ENCODE data around the gene PRICKLE1. TPM values are rescaled to one million over a fixed set of nuclear protein-coding genes. Genes with fewer than 3 reads are reported as not detected.

The PRICKLE1 gene
- total and polyA plus RNA-seq, 4 donors, result 0.50 to 34.9 (median 14.8) TPM

GRCh38 chr12:42440608-42441007, 148.9 kb downstream of the PRICKLE1 start:
- DNase-seq, result peak in 1 of 2 donors; percentile 53
- ATAC-seq (ENCODE audit: low FRiP score), result no peak
- H3K4me1 ChIP-seq (ENCODE audit: control insufficient read depth in 1 of 2, insufficient read depth in 2 of 2, low read length in 2 of 2), result no peaks in the 10 kb centered on the region
- peaks cover 0 to 1% of the 10 kb centered on the region in 2 donors for H3K36me3 ChIP-seq (ENCODE audit: control insufficient read depth in 1 of 2, insufficient read depth in 2 of 2, low read length in 1 of 2)
- no peaks in the 10 kb centered on the region for H3K9me3 ChIP-seq (ENCODE audit: control insufficient read depth, low read length)
- intact Hi-C loops (cut with DNase I), result no loop called here
- H3K27ac ChIP-seq (ENCODE audit: low read depth in 1 of 2, low read length in 2 of 2), result no peak overlapping the region
- H3K4me3 ChIP-seq (ENCODE audit: low read length in 2 of 2), result no peak overlapping the region
- WGBS, 2 donors, result 93 to 98% methylated on average over 11 of the region's 11 CpGs
- H3K27me3 ChIP-seq (ENCODE audit: control insufficient read depth in 1 of 2, insufficient read depth in 2 of 2, low read length in 1 of 2), result no peaks in the 10 kb centered on the region

GRCh38 chr12:42432517-42433140, 156.9 kb downstream of the PRICKLE1 start:
- no peak overlapping the region for H3K4me3 ChIP-seq (ENCODE audit: low read length in 2 of 2)
- no peaks in the 10 kb centered on the region for H3K27me3 ChIP-seq (ENCODE audit: control insufficient read depth in 1 of 2, insufficient read depth in 2 of 2, low read length in 1 of 2)
- ATAC-seq (ENCODE audit: low FRiP score) (no peak), DNase-seq (no peak)
- H3K27ac ChIP-seq (ENCODE audit: low read depth in 1 of 2, low read length in 2 of 2), result no peak overlapping the region
- H3K9me3 ChIP-seq (ENCODE audit: control insufficient read depth, low read length), result no peaks in the 10 kb centered on the region
- 91 to 92% methylated on average over 5 of the region's 5 CpGs for WGBS, 2 donors
- H3K4me1 ChIP-seq (ENCODE audit: control insufficient read depth in 1 of 2, insufficient read depth in 2 of 2, low read length in 2 of 2), result no peaks in the 10 kb centered on the region
- peaks cover 0 to 6% of the 10 kb centered on the region in 2 donors for H3K36me3 ChIP-seq (ENCODE audit: control insufficient read depth in 1 of 2, insufficient read depth in 2 of 2, low read length in 1 of 2)
- intact Hi-C loops (cut with DNase I), result no loop called here

GRCh38 chr12:42428850-42429249, 160.7 kb downstream of the PRICKLE1 start:
- Histone ChIP-seq H3K27me3 (ENCODE audit: control insufficient read depth in 1 of 2, insufficient read depth in 2 of 2, low read length in 1 of 2) (no peaks in the 10 kb centered on the region), H3K36me3 (ENCODE audit: control insufficient read depth in 1 of 2, insufficient read depth in 2 of 2, low read length in 1 of 2) (peaks cover 0 to 6% of the 10 kb centered on the region in 2 donors), H3K4me1 (ENCODE audit: control insufficient read depth in 1 of 2, insufficient read depth in 2 of 2, low read length in 2 of 2) (peaks cover 2 to 7% of the 10 kb centered on the region in 2 donors), H3K27ac (ENCODE audit: low read depth in 1 of 2, low read length in 2 of 2) (no peak overlapping the region), H3K9me3 (ENCODE audit: control insufficient read depth, low read length) (no peaks in the 10 kb centered on the region), H3K4me3 (ENCODE audit: low read length in 2 of 2) (no peak overlapping the region)
- ATAC-seq (ENCODE audit: low FRiP score) (no peak), DNase-seq (no peak)
- 64 to 99% methylated on average over 2 of the region's 2 CpGs for WGBS, 2 donors
- intact Hi-C loops (cut with DNase I), result no loop called here

GRCh38 chr12:42426746-42427145, 162.8 kb downstream of the PRICKLE1 start:
- ATAC-seq (ENCODE audit: low FRiP score) (no peak), DNase-seq (no peak)
- Histone ChIP-seq H3K4me1 (ENCODE audit: control insufficient read depth in 1 of 2, insufficient read depth in 2 of 2, low read length in 2 of 2) (peaks cover 2 to 7% of the 10 kb centered on the region in 2 donors), H3K27ac (ENCODE audit: low read depth in 1 of 2, low read length in 2 of 2) (no peak overlapping the region), H3K4me3 (ENCODE audit: low read length in 2 of 2) (no peak overlapping the region), H3K9me3 (ENCODE audit: control insufficient read depth, low read length) (no peaks in the 10 kb centered on the region), H3K27me3 (ENCODE audit: control insufficient read depth in 1 of 2, insufficient read depth in 2 of 2, low read length in 1 of 2) (no peaks in the 10 kb centered on the region), H3K36me3 (ENCODE audit: control insufficient read depth in 1 of 2, insufficient read depth in 2 of 2, low read length in 1 of 2) (no peaks in the 10 kb centered on the region)
- 95% methylated on average over 6 of the region's 6 CpGs for WGBS, 2 donors
- intact Hi-C loops (cut with DNase I), result no loop called here

GRCh38 chr12:42422785-42423184, 166.8 kb downstream of the PRICKLE1 start:
- WGBS, 2 donors, result 19 to 20% methylated on average over 1 of the region's 1 CpG
- Histone ChIP-seq H3K9me3 (ENCODE audit: control insufficient read depth, low read length) (no peaks in the 10 kb centered on the region), H3K36me3 (ENCODE audit: control insufficient read depth in 1 of 2, insufficient read depth in 2 of 2, low read length in 1 of 2) (no peaks in the 10 kb centered on the region), H3K4me1 (ENCODE audit: control insufficient read depth in 1 of 2, insufficient read depth in 2 of 2, low read length in 2 of 2) (peaks cover 2 to 7% of the 10 kb centered on the region in 2 donors), H3K27ac (ENCODE audit: low read depth in 1 of 2, low read length in 2 of 2) (peak overlapping the region in 1 of 2 donors; percentile 14), H3K4me3 (ENCODE audit: low read length in 2 of 2) (no peak overlapping the region), H3K27me3 (ENCODE audit: control insufficient read depth in 1 of 2, insufficient read depth in 2 of 2, low read length in 1 of 2) (no peaks in the 10 kb centered on the region)
- no peak for DNase-seq
- no peak for ATAC-seq (ENCODE audit: low FRiP score)
- intact Hi-C loops (cut with DNase I), result no loop called here

GRCh38 chr12:42421844-42422779, 167.4 kb downstream of the PRICKLE1 start:
- Histone ChIP-seq H3K27ac (ENCODE audit: low read depth in 1 of 2, low read length in 2 of 2) (peak overlapping the region in 1 of 2 donors; percentile 76), H3K4me1 (ENCODE audit: control insufficient read depth in 1 of 2, insufficient read depth in 2 of 2, low read length in 2 of 2) (peaks cover 2 to 7% of the 10 kb centered on the region in 2 donors), H3K9me3 (ENCODE audit: control insufficient read depth, low read length) (no peaks in the 10 kb centered on the region), H3K36me3 (ENCODE audit: control insufficient read depth in 1 of 2, insufficient read depth in 2 of 2, low read length in 1 of 2) (no peaks in the 10 kb centered on the region), H3K27me3 (ENCODE audit: control insufficient read depth in 1 of 2, insufficient read depth in 2 of 2, low read length in 1 of 2) (no peaks in the 10 kb centered on the region), H3K4me3 (ENCODE audit: low read length in 2 of 2) (no peak overlapping the region)
- peak; percentile 88 for ATAC-seq (ENCODE audit: low FRiP score)
- WGBS, 2 donors, result 1 to 9% methylated on average over 3 of the region's 3 CpGs
- DNase-seq, result no peak
- intact Hi-C loops (cut with DNase I), result no loop called here

GRCh38 chr12:42420395-42420794, 169.2 kb downstream of the PRICKLE1 start:
- H3K27ac ChIP-seq (ENCODE audit: low read depth in 1 of 2, low read length in 2 of 2), result no peak overlapping the region
- H3K9me3 ChIP-seq (ENCODE audit: control insufficient read depth, low read length), result no peaks in the 10 kb centered on the region
- no peak overlapping the region for H3K4me3 ChIP-seq (ENCODE audit: low read length in 2 of 2)
- peaks cover 0 to 7% of the 10 kb centered on the region in 2 donors for H3K4me1 ChIP-seq (ENCODE audit: control insufficient read depth in 1 of 2, insufficient read depth in 2 of 2, low read length in 2 of 2)
- ATAC-seq (ENCODE audit: low FRiP score) (no peak), DNase-seq (no peak)
- H3K36me3 ChIP-seq (ENCODE audit: control insufficient read depth in 1 of 2, insufficient read depth in 2 of 2, low read length in 1 of 2), result no peaks in the 10 kb centered on the region
- intact Hi-C loops (cut with DNase I), result no loop called here
- H3K27me3 ChIP-seq (ENCODE audit: control insufficient read depth in 1 of 2, insufficient read depth in 2 of 2, low read length in 1 of 2), result no peaks in the 10 kb centered on the region
- 92 to 100% methylated on average over 2 to 3 of the region's 3 CpGs for WGBS, 2 donors

GRCh38 chr12:42410340-42410739, 179.2 kb downstream of the PRICKLE1 start:
- ATAC-seq (ENCODE audit: low FRiP score) (no peak), DNase-seq (no peak)
- no peak overlapping the region for H3K27ac ChIP-seq (ENCODE audit: low read depth in 1 of 2, low read length in 2 of 2)
- 43 to 50% methylated on average over 1 of the region's 1 CpG for WGBS, 2 donors
- H3K4me1 ChIP-seq (ENCODE audit: control insufficient read depth in 1 of 2, insufficient read depth in 2 of 2, low read length in 2 of 2), result no peaks in the 10 kb centered on the region
- intact Hi-C loops (cut with DNase I), result no loop called here
- no peaks in the 10 kb centered on the region for H3K36me3 ChIP-seq (ENCODE audit: control insufficient read depth in 1 of 2, insufficient read depth in 2 of 2, low read length in 1 of 2)
- no peaks in the 10 kb centered on the region for H3K27me3 ChIP-seq (ENCODE audit: control insufficient read depth in 1 of 2, insufficient read depth in 2 of 2, low read length in 1 of 2)
- H3K4me3 ChIP-seq (ENCODE audit: low read length in 2 of 2), result no peak overlapping the region
- H3K9me3 ChIP-seq (ENCODE audit: control insufficient read depth, low read length), result no peaks in the 10 kb centered on the region
